ENCODE results near the gene YWHAQ.

YWHAQ gene

DNA sequence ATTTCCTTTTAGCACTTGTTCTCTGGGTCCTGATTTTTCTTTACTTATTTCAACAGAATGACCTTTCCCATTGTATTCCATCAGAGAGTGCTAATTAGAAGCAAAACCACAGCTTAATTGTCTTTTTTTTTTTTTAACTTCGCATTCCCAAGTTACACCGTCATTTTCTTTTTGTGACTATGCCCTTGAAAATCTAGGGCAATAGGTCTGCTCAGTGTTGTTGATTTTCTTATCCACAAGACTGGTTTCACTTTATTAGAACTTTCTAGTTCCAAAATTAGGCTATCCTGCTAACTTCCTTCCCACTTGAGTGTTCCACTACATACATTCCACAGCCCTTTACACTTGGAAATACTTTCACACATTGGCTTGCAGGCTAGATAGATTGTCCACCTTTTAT, 56.5 kb downstream of the YWHAQ start:
- TF ChIP-seq ZFX (IDR thresholded peaks at IDR 0.05; ENCODE audit: borderline replicate concordance) (no peak), CTCF (IDR thresholded peaks at IDR 0.05) (no peak)

GRCh38 chr2:9573840-9574239, 57.0 kb downstream of the YWHAQ start:
- no peak overlapping the region for H3K27ac ChIP-seq
- TF ChIP-seq ZFX (IDR thresholded peaks at IDR 0.05; ENCODE audit: borderline replicate concordance) (no peak), CTCF (IDR thresholded peaks at IDR 0.05) (no peak)

More for the DNA sequence above, 56.5 kb downstream of the YWHAQ start:
- no peak overlapping the region for H3K27ac ChIP-seq

- H3K27ac ChIP-seq = no peak overlapping the region
- TF ChIP-seq ZFX (IDR thresholded peaks at IDR 0.05; ENCODE audit: borderline replicate concordance) (no peak), CTCF (IDR thresholded peaks at IDR 0.05) (no peak)
Measured at GRCh38 chr2:9573013-9573720, 57.6 kb downstream of the YWHAQ start.

DNA sequence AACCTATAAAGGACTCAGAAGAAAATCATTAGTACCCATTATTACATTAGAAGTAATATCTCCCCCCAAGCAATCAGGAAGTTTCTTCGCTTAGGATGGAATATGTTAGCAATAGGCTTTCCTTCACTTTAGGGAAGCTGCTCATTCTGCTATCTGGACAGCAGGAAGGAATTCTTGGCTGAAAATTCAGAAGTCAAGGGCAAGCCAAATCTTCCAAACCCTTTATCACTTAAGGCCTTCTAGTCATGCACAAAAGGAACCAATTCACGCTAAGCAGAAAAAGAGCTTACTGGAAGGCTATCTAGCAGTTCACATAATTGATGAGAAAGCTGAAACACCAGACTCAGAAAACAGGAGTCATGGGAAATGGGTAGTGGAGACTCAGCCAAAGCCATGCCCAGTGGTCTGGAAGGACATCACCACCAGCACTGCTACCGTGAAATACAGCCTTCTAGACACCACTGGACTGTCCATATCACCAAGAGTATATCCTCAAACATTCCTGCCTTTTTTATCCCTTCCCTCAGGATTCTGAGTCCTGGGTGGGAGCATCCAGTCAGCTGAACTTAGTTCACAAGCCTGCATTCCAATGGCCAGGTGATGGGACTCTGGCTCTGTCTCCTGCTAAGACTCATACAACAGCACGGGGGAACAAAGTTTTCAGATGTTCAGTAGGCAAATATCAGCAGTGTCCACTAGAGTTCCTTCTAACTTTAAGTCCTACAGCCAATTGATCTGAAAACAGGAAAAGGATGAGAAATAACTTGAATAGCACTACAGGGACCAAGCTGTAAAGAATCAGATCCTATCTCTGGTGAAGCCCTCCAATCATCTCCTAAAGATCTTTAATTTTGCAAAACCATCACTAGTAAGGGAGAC, 60.4 kb downstream of the YWHAQ start:
- TF ChIP-seq CTCF (IDR thresholded peaks at IDR 0.05) (no peak), ZFX (IDR thresholded peaks at IDR 0.05; ENCODE audit: borderline replicate concordance) (no peak)
- H3K27ac ChIP-seq = no peak overlapping the region

DNA sequence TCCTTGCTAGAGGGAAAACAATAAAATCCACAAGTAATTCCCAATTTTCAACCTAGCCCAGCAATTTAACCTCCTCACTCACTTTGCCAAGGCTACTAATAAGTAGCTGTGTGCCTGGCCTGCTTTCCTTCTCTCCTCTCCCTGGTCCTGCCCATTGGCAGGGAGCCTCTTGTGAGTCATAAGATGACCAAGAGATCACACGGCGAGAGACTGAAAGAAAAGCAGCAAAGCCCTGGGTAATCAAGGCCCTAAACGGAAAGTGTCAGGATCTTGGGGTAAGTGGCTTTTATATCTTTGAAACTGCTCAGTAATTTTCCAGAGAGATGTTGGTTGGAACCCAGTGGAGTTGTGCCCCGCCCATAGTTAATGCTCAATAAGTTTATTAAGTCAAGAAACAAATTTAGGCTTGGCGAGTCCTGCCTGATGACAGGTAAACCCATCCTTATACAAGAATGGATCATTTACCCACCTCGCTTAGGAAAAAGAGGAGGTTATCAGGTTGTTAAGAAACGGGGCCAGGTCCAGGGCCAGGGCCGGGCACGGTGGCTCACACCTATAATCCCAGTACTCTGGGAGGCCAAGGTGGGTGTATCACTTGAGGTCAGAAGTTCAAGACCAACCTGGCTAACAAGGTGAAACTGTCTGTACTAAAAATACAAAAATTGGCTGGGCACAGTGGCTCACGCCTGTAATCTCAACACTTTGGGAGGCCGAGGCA, 65.2 kb downstream of the YWHAQ start:
- H3K27ac ChIP-seq = peak overlapping the region; percentile 25; the same call in 1 of the 2 replicates

GRCh38 chr2:9560628-9561027, 70.2 kb downstream of the YWHAQ start:
- no peak overlapping the region for H3K27ac ChIP-seq
- TF ChIP-seq CTCF (IDR thresholded peaks at IDR 0.05) (no peak), ZFX (IDR thresholded peaks at IDR 0.05; ENCODE audit: borderline replicate concordance) (no peak)

More for the DNA sequence above, 65.2 kb downstream of the YWHAQ start:
- TF ChIP-seq CTCF (IDR thresholded peaks at IDR 0.05) = no peak
- no peak for TF ChIP-seq ZFX (IDR thresholded peaks at IDR 0.05; ENCODE audit: borderline replicate concordance)

Measured in 22Rv1 (cell line).